PC-3 (cell line): Measurements from ENCODE around the gene ESF1. TPM values are rescaled to one million over a fixed set of nuclear protein-coding genes. Genes with fewer than 3 reads are reported as not detected.

ENCODE experiments used
- ATAC-seq: fragments of 200-7000 bp; cut with Tn5 transposase; 2 replicates; pipeline ENCODE4 v1.9.1; 2020; ENCODE audit warnings: mild to moderate bottlenecking, moderate library complexity
- BruUV-seq: library from RNA; stranded (reverse); fragments of 400-500 nt; replicated peaks from 2 replicates; lab custom pipeline; 2021; lab: Mats Ljungman, UMichigan
- CTCF ChIA-PET: fragments of 300-600 bp; sonication (Branson Sonifier 250); formaldehyde crosslinking; loops from one replicate; lab custom pipeline; 2022; ENCODE audit warnings: antibody characterized with exemption; lab: Charles Lee
- POLR2A ChIA-PET: fragments of 300-600 bp; sonication (Branson Sonifier 250); formaldehyde crosslinking; loops from one replicate; lab custom pipeline; 2022; ENCODE audit warnings: antibody characterized with exemption; ENCODE audit not compliant: unreplicated experiment; lab: Charles Lee
- DNase-seq: peaks from one replicate; pipeline ENCODE4 v3.0.0-alpha.2; 2015
- H2AFZ ChIP-seq: fragments of 300-600 bp; sonication (generic); 2 replicates; pipeline ENCODE4 v1.6.0; 2016; ENCODE audit warnings: antibody characterized with exemption, low read length
- H3F3A ChIP-seq: fragments of 300-600 bp; sonication (generic); one replicate; pipeline ENCODE4 v1.6.0; 2017; ENCODE audit warnings: antibody characterized with exemption, low read length, control low read depth, mild to moderate bottlenecking; ENCODE audit not compliant: unreplicated experiment
- H3K27ac ChIP-seq: fragments of 300-600 bp; sonication (generic); 2 replicates; pipeline ENCODE4 v1.5.1; 2016; ENCODE audit warnings: mild to moderate bottlenecking, low read length
- H3K27me3 ChIP-seq: fragments of 300-600 bp; sonication (generic); 2 replicates; pipeline ENCODE4 v1.6.1; 2016; ENCODE audit warnings: low read length, mixed read lengths
- H3K36me3 ChIP-seq: fragments of 300-600 bp; sonication (generic); 2 replicates; pipeline ENCODE4 v1.6.1; 2016; ENCODE audit warnings: low read depth, mixed run types, low read length, mixed read lengths
- H3K4me1 ChIP-seq: fragments of 300-600 bp; sonication (generic); 2 replicates; pipeline ENCODE4 v1.5.1; 2016; ENCODE audit warnings: low read length; ENCODE audit not compliant: insufficient read depth
- H3K4me2 ChIP-seq: fragments of 300-600 bp; sonication (generic); 2 replicates; pipeline ENCODE4 v1.6.0; 2016; ENCODE audit warnings: low read length
- H3K4me3 ChIP-seq: fragments of 300-600 bp; sonication (generic); 2 replicates; pipeline ENCODE4 v1.5.1; 2016; ENCODE audit warnings: mild to moderate bottlenecking, low read length, mixed read lengths
- H3K79me2 ChIP-seq: fragments of 300-600 bp; sonication (generic); 2 replicates; pipeline ENCODE4 v1.6.1; 2017; ENCODE audit warnings: low read length, mixed read lengths
- H3K9ac ChIP-seq: fragments of 300-600 bp; sonication (generic); 2 replicates; pipeline ENCODE4 v1.6.0; 2016; ENCODE audit warnings: mild to moderate bottlenecking, low read length
- H3K9me2 ChIP-seq: fragments of 300-600 bp; sonication (generic); replicated peaks from 2 replicates; pipeline ENCODE4 v1.6.1; 2016; ENCODE audit warnings: mixed run types, low read length, mixed read lengths
- H3K9me3 ChIP-seq: fragments of 300-600 bp; sonication (generic); 2 replicates; pipeline ENCODE4 v1.6.1; 2016; ENCODE audit warnings: low read length, mixed read lengths
- H4K20me1 ChIP-seq: fragments of 300-600 bp; sonication (generic); 2 replicates; pipeline ENCODE4 v1.6.1; 2016; ENCODE audit warnings: low read length, mixed read lengths
- EZH2 ChIP-seq: fragments of 300-600 bp; sonication (generic); IDR thresholded peaks from one replicate; pipeline ENCODE4 v1.6.1; 2017; ENCODE audit warnings: antibody characterized with exemption, mild to moderate bottlenecking, low read length; ENCODE audit not compliant: unreplicated experiment
- EZH2phosphoT487 ChIP-seq: fragments of 300-600 bp; sonication (generic); IDR thresholded peaks from 2 replicates; pipeline ENCODE4 v1.6.1; 2018; ENCODE audit warnings: mild to moderate bottlenecking, antibody characterized with exemption, low read length, borderline replicate concordance
- intact Hi-C: fragments of 100-400 bp; cut with micrococcal nuclease; formaldehyde crosslinking; loops from 2 replicates; pipeline ENCODE4 v1.9.0; 2023
- total RNA-seq: library from RNA; depleted of rRNA; stranded (reverse); fragments of >200 nt; gene quantifications from 2 replicates; pipeline ENCODE4 v1.2.3, GENCODE V29; 2014
- TF ChIP-seq, protein P1 (sequence below): fragments of 300-600 bp; sonication (generic); conservative IDR thresholded peaks from 2 replicates; pipeline ENCODE4 v1.5.1; 2017; ENCODE audit warnings: antibody characterized with exemption, low read depth, mild to moderate bottlenecking, low read length

Gene ESF1
- total RNA-seq, 1 experiment from 2014 or later: 13.7 TPM

DNA sequence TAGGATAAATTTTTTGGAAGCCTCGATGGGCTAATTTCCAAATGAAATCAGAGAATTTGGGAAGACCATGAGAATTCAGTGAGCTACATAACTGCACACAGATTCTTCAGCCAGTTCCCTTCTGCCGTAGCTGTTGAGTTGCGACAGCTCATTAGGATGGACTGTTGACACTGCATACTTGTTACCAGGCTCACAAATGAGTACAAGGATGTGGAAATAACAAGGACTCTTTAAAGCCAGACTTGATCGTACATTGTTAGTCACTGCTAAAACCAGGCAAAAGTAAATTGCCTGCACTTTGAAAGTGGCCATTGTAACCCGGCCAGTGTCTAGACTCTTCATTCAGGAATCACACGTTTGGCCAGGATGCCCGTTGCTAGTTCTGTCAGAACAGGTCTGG is 37.2 kb upstream of the ESF1 start:
- intact Hi-C loops: loop anchor here (10.0 kb wide), 1 partner anchor 143 kb away; no protein-coding TSS in a partner anchor
- TF ChIP-seq, protein P1, sequence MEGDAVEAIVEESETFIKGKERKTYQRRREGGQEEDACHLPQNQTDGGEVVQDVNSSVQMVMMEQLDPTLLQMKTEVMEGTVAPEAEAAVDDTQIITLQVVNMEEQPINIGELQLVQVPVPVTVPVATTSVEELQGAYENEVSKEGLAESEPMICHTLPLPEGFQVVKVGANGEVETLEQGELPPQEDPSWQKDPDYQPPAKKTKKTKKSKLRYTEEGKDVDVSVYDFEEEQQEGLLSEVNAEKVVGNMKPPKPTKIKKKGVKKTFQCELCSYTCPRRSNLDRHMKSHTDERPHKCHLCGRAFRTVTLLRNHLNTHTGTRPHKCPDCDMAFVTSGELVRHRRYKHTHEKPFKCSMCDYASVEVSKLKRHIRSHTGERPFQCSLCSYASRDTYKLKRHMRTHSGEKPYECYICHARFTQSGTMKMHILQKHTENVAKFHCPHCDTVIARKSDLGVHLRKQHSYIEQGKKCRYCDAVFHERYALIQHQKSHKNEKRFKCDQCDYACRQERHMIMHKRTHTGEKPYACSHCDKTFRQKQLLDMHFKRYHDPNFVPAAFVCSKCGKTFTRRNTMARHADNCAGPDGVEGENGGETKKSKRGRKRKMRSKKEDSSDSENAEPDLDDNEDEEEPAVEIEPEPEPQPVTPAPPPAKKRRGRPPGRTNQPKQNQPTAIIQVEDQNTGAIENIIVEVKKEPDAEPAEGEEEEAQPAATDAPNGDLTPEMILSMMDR: no peak
- no peak for TF ChIP-seq EZH2phosphoT487
- TF ChIP-seq EZH2: no peak
- H3F3A ChIP-seq: no peaks in the 10 kb centered on the region
- H3K4me2 ChIP-seq: no peak overlapping the region
- H3K4me1 ChIP-seq: peaks cover 12% of the 10 kb centered on the region
- H3K9me3 ChIP-seq: no peaks in the 10 kb centered on the region
- no peaks in the 10 kb centered on the region for H4K20me1 ChIP-seq
- no peak for ATAC-seq
- H3K9ac ChIP-seq: no peak overlapping the region
- no peak overlapping the region for H3K27ac ChIP-seq
- H3K79me2 ChIP-seq: no peaks in the 10 kb centered on the region
- DNase-seq: no peak
- no TSS peak for BruUV-seq
- no peak overlapping the region for H3K4me3 ChIP-seq
- H3K36me3 ChIP-seq: peaks cover 15% of the 10 kb centered on the region
- H2AFZ ChIP-seq: no peak overlapping the region
- CTCF ChIA-PET: no interaction called here
- POLR2A ChIA-PET: no interaction called here
- H3K27me3 ChIP-seq: no peaks in the 10 kb centered on the region
- no peaks in the 10 kb centered on the region for H3K9me2 ChIP-seq

DNA sequence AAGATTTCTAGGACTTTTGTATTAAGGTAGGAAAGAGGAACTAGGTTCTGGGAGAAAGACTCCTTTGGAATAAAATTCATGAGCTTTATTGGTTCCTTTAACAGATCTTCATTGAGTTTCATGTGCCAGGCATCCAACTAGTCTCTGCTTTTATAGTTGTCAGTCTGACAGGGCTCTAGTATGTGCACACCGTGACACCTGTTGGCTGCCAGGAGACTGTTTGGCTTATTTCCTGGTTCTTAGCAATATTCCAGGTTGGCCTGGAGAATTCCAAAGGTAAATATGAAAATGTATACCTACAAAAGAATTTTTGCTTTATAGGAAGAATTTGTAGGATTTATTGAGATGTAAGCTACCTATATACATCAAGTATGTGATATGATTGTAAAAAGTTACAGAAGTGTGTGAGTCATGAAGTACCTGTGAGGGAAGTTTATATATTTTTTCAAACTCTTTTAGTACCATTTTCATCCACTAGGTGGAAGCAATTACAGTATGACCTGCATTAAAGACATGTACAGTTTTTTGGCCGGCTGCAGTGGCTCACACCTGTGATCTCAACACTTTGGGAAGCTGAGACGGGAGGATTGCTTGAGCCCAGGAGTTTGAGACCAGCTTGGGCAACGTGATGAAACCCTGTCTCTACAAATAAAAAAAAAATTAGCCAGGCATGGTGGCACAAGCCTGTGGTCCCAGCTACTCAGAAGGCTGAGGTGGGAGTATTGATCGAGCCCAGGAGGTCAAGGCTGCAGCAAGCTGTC is 35.3 kb upstream of the ESF1 start:
- Histone ChIP-seq H2AFZ (no peak overlapping the region), H3K27me3 (no peaks in the 10 kb centered on the region), H3K36me3 (peaks cover 23% of the 10 kb centered on the region), H3K79me2 (no peaks in the 10 kb centered on the region), H3K9me3 (no peaks in the 10 kb centered on the region), H3K9me2 (no peaks in the 10 kb centered on the region), H3K9ac (no peak overlapping the region), H3K4me3 (no peak overlapping the region), H3K4me2 (no peak overlapping the region), H4K20me1 (no peaks in the 10 kb centered on the region), H3K27ac (no peak overlapping the region), H3F3A (no peaks in the 10 kb centered on the region), H3K4me1 (peaks cover 21% of the 10 kb centered on the region)
- POLR2A ChIA-PET: no interaction called here
- DNase-seq (peak; percentile 95), ATAC-seq (peak; percentile 72)
- CTCF ChIA-PET: interaction anchor here (0.5 to 0.9 kb wide), 3 partner anchors 234 to 700 kb away, joined by 3 to 4 read pairs (median 3); no protein-coding TSS in a partner anchor
- intact Hi-C loops: loop anchor here (1.0 to 10.0 kb wide), 2 partner anchors 145 to 235 kb away; no protein-coding TSS in a partner anchor
- TF ChIP-seq, protein P1: peak; percentile 78
- no peak for TF ChIP-seq EZH2phosphoT487
- no peak for TF ChIP-seq EZH2
- BruUV-seq: no TSS peak

DNA sequence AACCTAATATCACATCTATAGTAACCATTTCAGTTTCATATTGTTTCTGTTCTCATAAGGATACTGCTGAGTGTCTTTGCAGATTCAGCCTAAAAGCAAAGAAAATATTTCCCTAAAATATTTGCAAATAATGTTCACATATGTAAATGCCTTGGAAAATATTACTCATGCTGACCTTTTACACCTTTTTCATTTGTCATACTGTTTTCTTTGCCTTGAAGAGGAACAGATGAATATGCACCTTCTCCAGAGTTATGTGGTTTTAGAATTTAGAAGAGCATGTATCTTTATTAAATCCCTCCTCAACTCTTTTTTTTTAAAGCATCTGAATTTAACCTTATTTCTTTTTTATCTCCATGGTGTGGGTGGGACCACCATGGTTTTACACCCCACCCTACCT is 32.6 kb upstream of the ESF1 start:
- intact Hi-C loops: no loop called here
- POLR2A ChIA-PET: no interaction called here
- CTCF ChIA-PET: no interaction called here
- H3K9ac ChIP-seq: no peak overlapping the region
- no peaks in the 10 kb centered on the region for H3K27me3 ChIP-seq
- peaks cover 44% of the 10 kb centered on the region for H3K36me3 ChIP-seq
- H3K9me3 ChIP-seq: no peaks in the 10 kb centered on the region
- no TSS peak for BruUV-seq
- H4K20me1 ChIP-seq: no peaks in the 10 kb centered on the region
- TF ChIP-seq EZH2phosphoT487 (no peak), EZH2 (no peak)
- TF ChIP-seq, protein P1: no peak
- peak overlapping the region; percentile 41 for H3K4me2 ChIP-seq
- H3F3A ChIP-seq: no peaks in the 10 kb centered on the region
- no peaks in the 10 kb centered on the region for H3K9me2 ChIP-seq
- peaks cover 21% of the 10 kb centered on the region for H3K4me1 ChIP-seq
- H3K27ac ChIP-seq: 0 out of 2 replicates have a peak overlapping the region, but pooled peaks have one; percentile 5
- no peaks in the 10 kb centered on the region for H3K79me2 ChIP-seq
- no peak overlapping the region for H2AFZ ChIP-seq
- ATAC-seq: peak; percentile 40
- peak; percentile 59 for DNase-seq
- H3K4me3 ChIP-seq: no peak overlapping the region
